Jurkat, Clone E6-1 (cell line): ENCODE data around the gene CAMTA1.
"Not testable (repeated sequence)": the region's sequence is repeated elsewhere in the genome, so short reads cannot be mapped to it uniquely, and the experiment has no call there.

Experiments used
- DNase-seq: peaks from one replicate; pipeline ENCODE4 v3.0.0-alpha.2; 2011; ENCODE audit warnings: low read depth, low spot score
- H3K4me3 ChIP-seq: 2 replicates; pipeline ENCODE4 v1.5.1; 2011; ENCODE audit warnings: mild to moderate bottlenecking, low read length, control low read depth, moderate library complexity

Gene CAMTA1

GRCh38 chr1:7791027-7791426 lies 1005.8 kb downstream of the CAMTA1 start:
- DNase-seq, H3K4me3 ChIP-seq: not testable (repeated sequence)

- no peak overlapping the region for H3K4me3 ChIP-seq
Measured at GRCh38 chr1:7795406-7795805, 1010.2 kb downstream of the CAMTA1 start.

DNA sequence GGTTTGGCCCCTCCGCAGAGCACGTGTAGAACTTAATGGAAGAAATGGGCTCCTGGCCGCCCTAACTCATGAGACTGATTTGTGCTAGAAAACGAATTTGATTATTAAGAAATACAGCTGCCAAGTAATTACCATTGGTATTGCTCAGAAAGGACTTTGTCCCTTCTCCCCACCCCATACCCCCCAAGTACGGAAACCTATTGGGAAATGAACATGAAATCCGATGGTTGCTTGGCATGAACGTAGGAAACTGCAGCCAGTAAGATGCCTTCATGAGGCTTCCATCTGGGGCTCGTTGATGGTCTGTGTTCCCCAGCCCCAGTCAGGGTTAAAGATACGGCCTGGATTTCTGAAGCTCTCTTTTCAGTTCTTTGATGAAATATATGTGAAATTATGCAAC lies 1020.2 kb downstream of the CAMTA1 start:
- H3K4me3 ChIP-seq, result no peak overlapping the region
- no peak for DNase-seq

More at GRCh38 chr1:7795406-7795805, 1010.2 kb downstream of the CAMTA1 start:
- DNase-seq, result no peak

- DNase-seq, result peak; percentile 30
- H3K4me3 ChIP-seq, result no peak overlapping the region
Measured at GRCh38 chr1:7808253-7808844, 1023.1 kb downstream of the CAMTA1 start.

DNA sequence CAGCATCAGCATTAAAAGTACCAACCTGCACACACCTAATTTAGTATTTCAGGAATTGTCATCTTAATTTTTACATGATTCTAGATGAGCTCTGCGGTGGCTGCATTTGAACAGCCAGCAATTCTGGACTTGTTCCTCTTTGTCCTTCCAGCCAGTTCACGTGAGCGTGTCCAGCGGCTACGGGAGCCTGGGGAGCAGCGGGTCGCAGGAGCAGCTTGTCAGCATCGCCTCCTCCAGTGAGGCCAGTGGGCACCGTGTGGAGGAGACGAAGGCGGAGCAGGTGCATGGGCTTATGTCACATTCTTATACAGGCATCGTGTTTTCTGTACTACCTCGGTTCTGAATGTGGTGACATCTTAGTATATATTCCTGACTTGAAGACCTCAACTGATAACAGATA lies 1024.5 kb downstream of the CAMTA1 start:
- H3K4me3 ChIP-seq, result no peak overlapping the region
- DNase-seq, result no peak

DNA sequence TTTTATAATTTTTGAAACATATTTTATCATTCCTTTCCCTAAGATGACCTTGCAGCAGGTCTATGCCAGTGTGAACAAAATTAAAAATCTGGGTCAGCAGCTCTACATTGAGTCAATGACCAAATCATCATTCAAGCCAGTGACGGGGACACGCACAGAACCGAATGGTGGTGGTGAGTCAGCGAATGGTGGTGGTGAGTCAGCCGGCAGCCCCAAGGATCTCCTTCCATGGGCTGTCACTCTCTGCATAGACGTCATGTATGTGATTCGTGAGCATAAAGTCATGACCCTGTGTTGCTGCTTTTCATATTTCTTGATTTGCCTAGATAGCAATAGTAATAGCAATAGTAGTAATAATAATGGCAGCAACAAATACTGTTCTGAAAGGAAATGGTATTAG lies 1025.1 kb downstream of the CAMTA1 start:
- no peak for DNase-seq
- no peak overlapping the region for H3K4me3 ChIP-seq

DNA sequence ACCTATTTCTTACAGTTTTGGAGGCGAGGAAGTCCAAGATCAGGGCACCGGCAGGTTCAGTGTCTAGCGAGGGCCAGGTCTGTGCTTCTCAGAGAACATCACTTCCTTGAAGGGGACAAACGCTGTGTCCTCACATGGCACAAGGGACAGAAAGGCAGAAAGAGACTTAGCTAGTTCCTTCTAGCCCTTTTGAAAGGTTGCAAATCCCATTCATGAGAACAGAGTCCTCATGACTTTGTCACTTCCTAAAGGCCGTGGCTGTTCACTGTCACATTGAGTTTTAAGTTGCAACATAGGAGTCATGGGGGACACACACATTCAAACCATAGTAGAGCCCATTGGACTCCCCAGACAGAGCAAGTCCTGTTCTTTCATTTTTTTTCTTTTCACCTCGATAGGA lies 1026.2 kb downstream of the CAMTA1 start:
- no peak for DNase-seq
- no peak overlapping the region for H3K4me3 ChIP-seq

DNA sequence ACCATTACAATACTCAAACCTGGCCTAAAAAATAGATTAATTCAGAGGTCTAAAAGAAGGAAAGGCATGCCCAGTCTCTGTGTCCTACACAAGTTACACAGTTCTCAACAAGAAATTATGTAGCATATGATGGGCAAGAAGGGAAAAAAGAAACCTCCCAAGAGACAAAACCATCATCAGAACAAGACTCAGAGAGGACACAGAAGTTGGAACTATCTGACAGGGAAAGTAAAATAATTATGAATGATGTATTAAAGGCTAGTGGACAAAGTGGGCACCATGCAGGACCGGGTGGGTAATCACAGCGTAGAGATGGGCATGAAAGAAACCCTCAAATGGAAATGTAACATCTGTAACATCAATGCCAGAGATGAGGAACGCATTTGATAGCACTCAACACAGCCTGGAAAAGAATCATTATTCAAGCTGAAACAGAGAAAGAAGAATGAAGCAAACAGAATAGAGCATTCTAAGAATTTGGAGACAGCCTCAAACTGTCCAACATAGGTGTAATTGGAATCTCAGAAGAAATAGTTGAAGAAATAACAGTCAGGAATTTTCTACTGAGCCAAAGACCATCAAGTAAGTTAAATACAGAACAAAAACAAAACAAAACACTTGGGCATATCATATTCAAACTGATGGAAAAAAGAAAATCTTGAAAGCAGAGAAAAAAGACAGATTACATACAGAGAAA lies 1028.6 kb downstream of the CAMTA1 start:
- H3K4me3 ChIP-seq, result no peak overlapping the region
- DNase-seq, result no peak
